ELF-1 (cell line): ENCODE data around the gene INF2.

Source experiments
- DNase-seq: peaks from one replicate; pipeline ENCODE4 v3.0.0-alpha.2; 2016; ENCODE audit warnings: low read depth, low spot score

Gene INF2

DNA sequence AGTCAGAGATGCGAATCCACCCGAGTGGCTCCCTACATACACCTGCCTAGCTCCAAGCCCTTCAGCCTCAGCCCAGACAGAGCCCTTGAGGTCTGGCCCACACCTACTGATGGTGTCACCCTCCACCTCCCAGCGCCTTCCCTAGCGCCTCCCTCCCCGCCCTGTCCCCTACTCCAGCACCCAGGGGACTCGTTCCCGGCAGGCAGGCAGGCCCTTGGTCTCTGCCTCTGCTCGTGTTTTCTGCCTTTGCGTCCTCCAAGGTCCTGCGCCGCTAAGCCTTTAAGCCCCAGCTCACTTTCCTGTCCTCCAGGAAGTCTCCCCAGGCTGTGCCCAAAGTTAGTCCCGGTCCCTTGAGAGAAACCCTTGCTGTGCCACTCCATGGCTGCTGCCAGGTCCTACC, 12.7 kb downstream of the INF2 start:
- no peak for DNase-seq

DNA sequence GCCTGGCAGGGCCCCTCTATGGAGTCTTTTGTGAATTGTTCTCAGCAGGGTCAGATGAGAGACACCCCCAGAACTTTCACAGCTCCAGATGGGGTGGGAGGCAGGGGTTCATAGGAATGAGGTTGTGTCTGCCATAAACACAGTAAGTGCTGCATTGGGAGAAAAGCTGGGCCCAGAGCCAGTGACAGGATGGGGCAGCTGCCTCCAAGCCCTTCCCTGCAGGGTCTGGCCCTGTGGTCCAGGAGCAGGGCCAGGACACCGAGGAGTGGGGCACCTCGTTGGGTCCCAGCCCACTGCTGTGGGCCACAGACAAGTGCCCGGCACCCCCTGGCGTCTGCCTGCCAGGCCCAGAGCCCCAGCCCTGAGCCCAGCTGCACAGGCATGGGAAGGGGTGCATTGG, 13.3 kb downstream of the INF2 start:
- no peak for DNase-seq

DNA sequence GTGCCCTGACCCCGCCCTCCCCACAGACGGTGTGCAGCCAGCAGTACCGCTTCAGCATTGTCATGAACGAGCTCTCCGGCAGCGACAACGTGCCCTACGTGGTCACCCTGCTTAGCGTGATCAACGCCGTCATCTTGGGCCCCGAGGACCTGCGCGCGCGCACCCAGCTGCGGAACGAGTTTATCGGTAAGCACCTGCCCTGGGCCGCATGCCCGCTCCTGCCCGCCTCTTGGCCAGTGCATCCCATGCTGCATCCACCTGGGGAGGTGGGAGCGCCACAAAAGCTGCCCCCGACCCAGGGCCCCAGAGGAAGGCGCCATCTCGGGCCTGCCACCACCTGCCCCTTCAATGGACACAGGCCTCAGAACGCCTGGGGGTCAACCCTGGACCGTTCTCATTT, 13.9 kb downstream of the INF2 start:
- DNase-seq, result no peak

DNA sequence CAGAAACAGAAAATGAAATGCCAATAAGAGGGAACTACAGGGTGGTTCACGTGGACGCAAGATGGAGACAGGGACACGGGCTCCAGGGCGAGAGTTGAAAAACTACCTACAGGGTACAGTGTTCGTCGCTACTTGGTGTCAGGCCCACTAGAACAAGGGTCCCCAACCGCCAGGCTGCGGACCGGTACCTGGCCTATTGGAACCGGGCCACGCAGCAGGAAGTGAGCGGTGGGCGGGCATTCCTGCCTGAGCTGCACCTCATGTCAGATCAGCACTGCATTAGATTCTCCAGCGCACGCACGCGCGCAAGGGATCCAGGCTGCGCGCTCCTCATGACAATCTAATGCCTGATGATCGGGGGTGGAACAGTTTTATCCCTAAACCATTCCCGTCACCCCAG, 14.8 kb downstream of the INF2 start:
- DNase-seq, result no peak

DNA sequence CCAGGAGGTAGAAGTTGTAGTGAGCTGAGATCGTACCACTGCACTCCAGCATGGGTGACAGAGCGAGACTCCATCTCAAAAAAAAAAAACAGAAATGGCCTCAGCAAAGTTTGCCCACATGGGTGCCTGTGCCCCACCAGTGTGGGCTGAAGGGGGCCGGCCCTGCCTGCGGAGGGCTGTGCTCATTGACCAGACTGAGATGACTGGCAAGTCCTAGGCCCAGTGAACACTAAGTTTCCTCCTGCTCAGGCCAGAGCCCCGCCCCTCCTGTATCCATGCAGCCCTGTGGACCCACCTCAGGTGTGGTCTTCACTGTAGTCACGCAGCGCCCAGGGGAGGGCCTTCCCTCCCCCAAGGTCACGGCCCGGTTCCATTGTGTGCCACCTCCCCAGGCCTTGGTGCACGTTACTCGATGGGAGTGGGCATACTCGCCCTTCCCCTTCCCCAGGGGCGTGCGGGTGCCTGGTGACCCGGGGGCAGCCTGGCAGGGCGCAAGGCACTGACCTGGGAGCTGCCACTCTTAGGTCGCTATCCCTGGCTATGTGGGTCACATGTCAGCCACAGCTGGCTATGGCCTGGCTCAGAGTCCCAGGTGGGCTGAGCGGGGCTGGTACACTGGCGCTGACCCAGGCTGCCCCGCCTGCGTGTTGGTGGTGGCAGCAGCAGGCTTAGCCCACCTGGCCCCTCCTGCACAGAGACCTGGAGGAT, 16.1 kb downstream of the INF2 start:
- DNase-seq, result no peak

DNA sequence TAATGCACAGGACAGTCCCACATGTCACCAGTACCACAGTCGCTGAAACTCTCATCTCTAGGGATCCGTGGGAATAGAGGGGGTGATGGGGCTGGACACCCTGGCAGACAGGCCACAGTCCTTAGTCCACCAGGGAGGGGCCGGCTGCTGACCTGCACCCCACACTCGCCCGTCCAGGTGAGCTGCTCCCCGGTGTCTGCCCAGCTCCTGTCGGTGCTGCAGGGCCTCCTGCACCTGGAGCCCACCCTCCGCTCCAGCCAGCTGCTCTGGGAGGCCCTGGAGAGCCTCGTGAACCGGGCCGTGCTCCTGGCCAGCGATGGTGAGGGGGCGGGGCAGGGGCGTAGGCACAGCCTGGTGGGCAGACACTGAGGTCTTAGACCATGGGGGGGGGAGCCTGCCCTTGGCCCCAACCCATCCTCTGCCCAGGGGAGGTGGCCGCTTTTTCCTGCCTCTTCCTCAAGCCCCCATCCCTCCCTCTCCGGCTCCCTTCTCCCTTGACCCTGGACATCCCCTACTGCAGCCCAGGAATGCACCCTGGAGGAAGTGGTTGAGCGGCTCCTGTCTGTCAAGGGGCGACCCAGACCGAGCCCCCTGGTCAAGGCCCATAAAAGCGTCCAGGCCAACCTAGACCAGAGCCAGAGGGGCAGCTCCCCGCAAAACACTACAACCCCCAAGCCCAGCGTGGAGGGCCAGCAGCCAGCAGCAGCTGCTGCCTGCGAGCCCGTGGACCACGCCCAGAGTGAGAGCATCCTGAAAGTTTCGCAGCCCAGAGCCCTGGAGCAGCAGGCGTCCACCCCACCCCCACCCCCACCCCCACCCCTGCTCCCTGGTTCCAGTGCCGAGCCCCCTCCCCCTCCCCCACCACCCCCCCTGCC, 17.6 kb downstream of the INF2 start:
- no peak for DNase-seq

DNA sequence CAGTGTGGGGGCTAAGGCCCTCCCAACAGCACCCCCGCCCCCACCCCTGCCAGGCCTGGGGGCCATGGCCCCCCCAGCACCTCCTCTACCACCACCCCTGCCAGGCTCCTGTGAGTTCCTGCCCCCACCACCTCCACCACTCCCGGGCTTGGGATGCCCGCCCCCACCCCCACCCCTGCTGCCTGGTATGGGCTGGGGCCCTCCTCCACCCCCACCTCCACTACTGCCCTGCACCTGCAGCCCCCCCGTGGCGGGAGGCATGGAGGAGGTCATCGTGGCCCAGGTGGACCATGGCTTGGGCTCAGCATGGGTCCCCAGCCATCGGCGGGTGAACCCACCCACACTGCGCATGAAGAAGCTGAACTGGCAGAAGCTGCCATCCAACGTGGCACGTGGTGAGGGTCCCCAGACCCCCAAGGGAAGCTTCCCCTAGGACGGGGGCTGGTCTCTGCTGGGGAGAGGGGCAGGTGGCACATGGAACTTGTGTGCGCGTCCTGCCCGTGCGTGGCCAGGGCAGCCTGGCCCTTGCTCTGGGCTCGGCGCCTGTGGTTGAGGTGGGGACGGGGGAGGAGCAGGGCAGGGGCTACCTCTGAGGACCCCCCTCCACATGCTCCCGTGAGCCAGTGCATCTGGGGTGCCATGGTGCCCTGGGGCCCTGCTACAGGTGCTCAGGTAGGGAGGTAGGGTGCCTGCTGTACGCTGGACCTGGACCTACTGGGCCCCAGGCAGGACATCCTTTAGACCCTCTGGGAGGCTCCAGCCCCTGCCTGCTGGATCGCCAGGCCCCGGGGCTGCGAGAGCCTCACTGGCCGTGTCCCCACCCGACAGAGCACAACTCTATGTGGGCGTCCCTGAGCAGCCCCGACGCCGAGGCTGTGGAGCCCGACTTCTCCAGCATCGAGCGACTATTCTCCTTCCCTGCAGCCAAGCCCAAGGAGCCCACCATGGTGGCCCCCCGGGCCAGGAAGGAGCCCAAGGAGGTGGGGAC, 18.5 kb downstream of the INF2 start:
- DNase-seq, result no peak

DNA sequence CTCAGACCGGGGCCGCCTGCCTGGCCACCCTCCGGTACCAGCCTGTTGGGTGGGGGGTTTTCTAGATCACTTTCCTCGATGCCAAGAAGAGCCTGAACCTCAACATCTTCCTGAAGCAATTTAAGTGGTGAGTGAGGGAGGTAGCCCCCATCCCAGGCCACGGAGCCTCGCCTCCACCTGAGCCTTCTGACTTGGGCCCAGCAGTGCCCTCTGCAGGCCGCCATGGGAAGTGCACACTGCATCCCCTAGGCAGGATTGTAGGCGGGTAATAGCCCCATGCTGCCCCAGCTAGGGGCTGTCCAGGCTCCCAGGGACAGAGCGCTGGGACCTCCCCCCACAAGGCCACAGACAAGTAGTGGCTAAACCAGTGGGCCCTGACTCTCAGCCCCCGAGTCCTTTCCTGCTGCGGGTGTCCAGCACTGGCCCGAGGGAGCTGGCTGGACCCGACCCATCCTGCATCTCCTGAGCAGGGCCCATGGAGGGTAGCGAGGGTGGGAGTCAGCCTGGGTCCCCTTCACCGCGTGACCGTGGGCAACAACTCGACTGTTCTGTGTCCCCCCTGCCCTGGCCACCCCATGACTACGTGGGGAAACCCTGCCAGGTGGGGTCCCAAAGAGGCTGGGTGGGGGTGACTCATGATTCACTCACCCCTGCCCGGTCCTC, 19.3 kb downstream of the INF2 start:
- peak; percentile 91 for DNase-seq

DNA sequence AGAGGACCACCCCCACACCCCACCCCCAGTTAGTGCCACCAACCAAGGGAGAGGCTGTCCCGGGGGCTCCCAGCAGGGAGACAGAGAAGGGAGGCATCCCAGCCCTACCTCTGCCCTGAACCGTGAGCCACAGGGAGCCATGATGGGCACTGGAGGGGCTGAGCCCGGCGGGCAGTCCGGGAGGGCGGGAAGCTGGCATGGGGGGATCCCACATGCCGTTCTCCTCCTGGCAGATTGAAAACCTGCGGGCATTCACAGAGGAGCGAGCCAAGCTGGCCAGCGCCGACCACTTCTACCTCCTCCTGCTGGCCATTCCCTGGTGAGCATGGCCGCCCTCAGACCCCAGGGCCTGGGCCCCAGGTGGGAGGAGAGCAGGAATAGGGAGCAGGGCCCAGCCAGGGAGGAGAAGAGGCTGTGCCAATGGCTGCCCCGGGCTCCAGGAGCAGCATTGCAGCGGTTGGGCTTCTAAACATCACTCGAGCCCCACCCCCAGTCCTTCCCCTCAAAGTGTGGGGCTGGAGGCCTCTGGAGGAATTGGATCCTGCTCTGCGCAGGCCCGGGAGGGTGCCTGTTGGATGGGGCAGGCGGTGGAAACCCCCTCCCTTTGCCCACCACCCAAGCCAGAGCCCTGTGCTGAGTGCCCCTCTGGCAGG, 20.1 kb downstream of the INF2 start:
- peak; percentile 90 for DNase-seq

DNA sequence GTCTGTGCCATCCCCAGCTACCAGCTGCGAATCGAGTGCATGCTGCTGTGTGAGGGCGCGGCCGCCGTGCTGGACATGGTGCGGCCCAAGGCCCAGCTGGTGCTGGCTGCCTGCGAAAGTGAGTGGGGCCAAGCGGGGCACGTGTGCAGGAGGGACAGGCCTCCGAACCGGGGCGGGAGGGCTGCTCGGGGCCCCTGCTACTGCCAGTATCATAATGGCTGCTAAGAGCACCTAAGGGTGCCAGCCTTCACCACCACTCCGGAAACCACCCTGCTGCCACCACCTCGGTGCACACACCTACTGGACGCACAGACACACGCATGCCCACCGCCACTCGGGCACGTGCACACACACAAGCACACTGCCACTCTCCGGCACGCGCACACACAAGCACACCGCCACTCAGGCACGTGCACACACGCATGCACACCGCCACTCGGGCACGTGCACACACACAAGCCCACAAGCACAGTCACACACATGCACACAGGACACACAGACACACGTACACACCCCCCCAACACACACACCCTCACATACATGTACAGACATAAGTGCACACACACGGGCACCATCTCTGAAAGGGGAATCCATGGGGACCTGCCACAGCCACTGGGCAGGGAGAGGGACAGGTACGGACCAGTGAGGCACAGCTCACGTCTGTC, 20.8 kb downstream of the INF2 start:
- no peak for DNase-seq

DNA sequence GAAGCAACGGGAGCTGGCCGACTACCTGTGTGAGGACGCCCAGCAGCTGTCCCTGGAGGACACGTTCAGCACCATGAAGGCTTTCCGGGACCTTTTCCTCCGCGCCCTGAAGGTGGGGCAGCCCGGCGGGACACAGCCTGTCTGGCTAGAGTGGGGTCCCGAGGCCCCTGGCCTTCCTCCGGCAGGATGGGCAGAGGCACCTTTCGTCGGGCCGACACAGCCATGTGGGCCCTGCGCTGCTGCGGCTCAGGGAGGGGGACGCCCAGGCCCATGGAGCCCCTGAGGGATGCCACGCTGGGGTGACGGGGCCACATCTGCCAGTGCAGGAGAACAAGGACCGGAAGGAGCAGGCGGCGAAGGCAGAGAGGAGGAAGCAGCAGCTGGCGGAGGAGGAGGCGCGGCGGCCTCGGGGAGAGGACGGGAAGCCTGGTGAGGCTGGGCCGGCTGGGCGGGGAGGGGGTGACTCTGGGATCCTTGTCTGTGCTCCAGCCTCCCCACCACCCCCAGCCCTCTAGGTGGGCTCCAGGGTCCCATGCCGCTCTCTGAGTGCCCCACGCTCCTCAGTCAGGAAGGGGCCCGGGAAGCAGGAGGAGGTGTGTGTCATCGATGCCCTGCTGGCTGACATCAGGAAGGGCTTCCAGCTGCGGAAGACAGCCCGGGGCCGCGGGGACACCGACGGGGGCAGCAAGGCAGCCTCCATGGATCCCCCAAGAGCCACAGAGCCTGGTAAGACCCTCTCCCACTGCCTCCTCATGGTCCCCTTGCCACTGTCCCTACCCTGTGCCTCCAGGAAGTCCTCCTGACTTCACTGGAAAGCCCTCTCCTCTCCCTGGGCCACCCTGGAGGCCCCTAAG, 23.7 kb downstream of the INF2 start:
- no peak for DNase-seq

DNA sequence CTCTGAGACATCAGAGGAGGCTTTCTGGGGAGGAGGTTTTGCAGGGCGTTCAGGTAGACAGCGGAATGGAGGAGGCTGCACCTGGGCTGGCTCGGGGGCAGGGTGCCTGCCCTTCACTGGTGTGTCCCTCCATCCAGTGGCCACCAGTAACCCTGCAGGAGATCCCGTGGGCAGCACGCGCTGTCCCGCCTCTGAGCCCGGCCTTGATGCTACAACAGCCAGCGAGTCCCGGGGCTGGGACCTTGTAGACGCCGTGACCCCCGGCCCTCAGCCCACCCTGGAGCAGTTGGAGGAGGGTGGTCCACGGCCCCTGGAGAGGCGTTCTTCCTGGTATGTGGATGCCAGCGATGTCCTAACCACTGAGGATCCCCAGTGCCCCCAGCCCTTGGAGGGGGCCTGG, 24.6 kb downstream of the INF2 start:
- DNase-seq, result no peak

DNA sequence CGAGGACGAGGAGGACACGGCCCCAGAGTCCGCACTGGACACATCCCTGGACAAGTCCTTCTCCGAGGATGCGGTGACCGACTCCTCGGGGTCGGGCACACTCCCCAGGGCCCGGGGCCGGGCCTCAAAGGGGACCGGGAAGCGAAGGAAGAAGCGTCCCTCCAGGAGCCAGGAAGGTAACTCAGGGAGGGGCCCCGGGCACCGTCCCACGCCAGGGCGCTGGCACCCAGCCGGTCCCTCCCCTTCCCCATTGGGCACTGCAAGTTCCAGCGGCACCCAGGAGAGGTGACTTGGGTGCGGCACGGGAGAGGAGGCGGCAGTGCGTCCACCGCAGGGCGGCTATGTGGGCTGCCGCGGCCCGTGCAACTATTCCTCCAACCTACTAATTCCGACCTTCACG, 25.3 kb downstream of the INF2 start:
- no peak for DNase-seq

DNA sequence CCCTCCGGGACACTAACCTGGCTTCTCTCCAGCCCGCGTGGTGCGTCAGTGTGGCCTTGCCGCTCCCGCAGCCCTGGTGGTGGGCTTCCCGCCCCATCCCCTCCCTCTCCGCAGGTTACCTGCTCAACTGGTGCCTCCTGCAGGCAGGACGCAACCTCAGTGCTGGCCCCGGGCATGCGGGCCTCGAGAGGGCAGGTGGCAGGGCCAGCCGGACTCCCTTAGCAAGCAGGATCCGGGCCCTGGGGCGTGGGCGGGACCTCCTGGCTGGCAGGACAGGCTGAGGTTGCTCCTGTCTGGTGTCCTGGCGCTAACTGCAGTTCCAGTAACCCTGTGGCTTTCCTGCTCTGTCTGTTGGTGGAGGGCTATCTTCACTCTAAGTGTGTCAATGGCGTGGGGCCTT, 26.0 kb downstream of the INF2 start:
- DNase-seq, result peak; percentile 73

DNA sequence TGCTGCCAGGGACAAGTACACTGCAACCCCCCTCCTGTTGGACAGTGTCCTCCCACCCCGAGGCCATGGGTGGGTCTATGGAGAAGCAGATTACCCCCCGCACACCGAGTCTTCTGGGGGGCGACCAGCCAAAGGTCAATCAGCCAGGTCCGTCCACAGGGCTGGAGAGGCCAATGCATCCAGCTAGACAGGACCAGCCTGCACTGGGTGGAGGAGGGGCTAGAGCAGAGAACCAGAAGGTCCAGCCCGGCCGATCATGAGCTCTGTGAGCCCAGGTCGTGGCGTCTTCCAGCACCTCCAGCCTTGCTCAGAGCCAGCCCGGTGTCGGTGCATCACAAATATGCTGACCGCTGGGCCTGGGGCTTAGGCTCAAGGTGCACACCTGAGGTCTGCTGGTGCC, 26.5 kb downstream of the INF2 start:
- no peak for DNase-seq

DNA sequence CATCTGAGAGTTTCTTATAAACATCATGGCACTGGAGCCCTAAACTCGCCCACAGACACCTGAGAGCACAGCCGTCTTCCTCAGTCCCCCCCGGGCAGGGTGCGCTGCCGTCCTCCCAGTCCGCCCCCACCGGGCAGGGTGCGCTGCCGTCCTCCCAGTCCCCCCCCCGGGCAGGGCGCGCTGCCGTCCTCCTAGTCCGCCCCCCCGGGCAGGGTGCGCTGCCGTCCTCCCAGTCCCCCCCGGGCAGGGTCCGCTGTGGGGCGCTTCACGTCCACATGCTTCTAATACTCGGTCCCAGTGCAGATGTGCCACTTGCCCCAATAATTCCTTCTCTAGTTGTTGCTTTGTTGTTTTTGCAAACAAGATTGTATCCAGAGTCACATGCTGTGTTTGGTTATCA, 27.7 kb downstream of the INF2 start:
- DNase-seq, result no peak

DNA sequence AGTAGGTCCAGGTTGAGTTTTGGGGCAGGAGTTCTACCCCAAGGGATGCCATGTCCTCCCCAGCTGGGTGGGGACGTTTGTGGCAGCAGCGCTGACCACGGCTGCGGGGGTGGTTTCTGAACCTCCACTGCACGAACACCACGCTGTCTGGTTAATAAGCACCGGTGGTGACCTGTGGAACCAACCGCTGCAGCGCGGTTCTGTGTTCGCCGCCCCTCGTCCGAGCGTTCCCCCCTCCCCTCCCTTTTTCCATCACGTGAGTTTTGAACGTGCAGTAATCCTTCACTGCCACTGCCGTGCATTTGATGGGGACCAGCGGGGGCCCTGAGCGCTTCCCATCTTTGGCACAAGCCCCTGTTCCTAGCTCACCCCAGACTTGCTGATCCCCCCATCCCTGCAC, 28.2 kb downstream of the INF2 start:
- no peak for DNase-seq

DNA sequence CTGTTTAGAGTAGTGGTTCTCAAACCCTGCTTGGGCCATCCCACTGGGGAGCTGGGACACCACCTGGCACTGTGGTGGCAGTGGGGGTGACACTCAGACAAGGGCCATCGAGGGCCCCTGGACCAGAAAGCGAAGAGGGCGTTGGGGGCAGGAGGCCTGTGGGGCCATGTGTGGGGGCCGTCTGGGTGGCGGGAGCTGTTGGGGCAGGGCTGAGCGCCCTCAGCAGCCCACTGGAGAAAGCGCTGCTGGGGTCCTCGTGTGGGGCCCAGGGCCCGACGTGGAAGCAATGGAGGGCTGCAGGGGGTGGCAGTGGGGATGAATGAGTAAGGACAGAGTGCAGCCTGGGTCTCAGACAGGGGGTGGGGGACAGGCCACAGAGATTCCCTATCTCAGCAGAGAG, 28.7 kb downstream of the INF2 start:
- no peak for DNase-seq

DNA sequence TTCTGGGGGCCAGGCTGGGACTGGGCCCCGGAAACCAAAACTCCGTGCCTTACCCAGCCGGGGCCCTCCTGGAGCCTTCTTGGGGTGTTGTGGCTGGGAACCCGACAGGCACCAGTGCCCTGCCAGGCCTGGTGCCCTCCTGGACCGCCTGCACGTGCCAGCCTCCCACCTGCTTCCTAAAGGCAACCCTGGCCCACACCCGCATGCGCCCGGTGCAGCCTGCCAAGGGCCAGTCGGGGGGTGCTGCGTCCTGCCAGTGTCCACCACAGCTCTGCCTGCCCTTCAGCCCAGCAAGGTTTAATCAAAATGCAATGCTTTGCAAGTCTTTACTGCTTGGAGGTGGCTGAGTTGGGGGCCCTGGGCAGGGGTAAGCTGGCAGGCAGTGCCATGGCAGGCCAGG, 29.5 kb downstream of the INF2 start:
- DNase-seq, result no peak
